Measurements from ENCODE around the gene KANSL1L. TPM values are rescaled to one million over a fixed set of nuclear protein-coding genes. Genes with fewer than 3 reads are reported as not detected.

KANSL1L gene
- total and polyA plus RNA-seq, 10 of the 15 experiments (the other 5 are each of a cell fraction or from before 2014, with no cell fraction given): 1.2 to 9.5 (median 3.7) TPM

- TF ChIP-seq ZNF687 (IDR thresholded peaks at IDR 0.05) (no peak), MTA3 (IDR thresholded peaks at IDR 0.05; ENCODE audit: borderline replicate concordance, low read length) (no peak), GATAD2B (conservative IDR thresholded peaks at IDR 0.05; ENCODE audit: low read depth) (no peak), TBL1XR1 (IDR thresholded peaks at IDR 0.05; ENCODE audit: low read depth, low read length) (no peak), ZBTB33 (IDR thresholded peaks at IDR 0.05) (no peak), EGR1 (IDR thresholded peaks at IDR 0.05; ENCODE audit: borderline replicate concordance in 1 of 2, low read depth in 2 of 2, low read length in 2 of 2) (no peak), CHD2 (IDR thresholded peaks at IDR 0.05; ENCODE audit: borderline replicate concordance, low read depth, low read length) (no peak), KAT2A (conservative IDR thresholded peaks at IDR 0.05; ENCODE audit: control insufficient read depth, low read depth, low read length) (no peak), JUNB (IDR thresholded peaks at IDR 0.05) (no peak), SRF (IDR thresholded peaks at IDR 0.05; ENCODE audit: low read depth in 2 of 2, low read length in 2 of 2) (no peak), SUPT20H (IDR thresholded peaks at IDR 0.05; ENCODE audit: borderline replicate concordance, control insufficient read depth, low read depth, low read length) (no peak), MYC (IDR thresholded peaks at IDR 0.05; ENCODE audit: insufficient read depth, insufficient read length, insufficient replicate concordance, low read length, severe bottlenecking) (no peak), CREM (IDR thresholded peaks at IDR 0.05; ENCODE audit: low read depth) (no peak)
These were observed 116.5 kb downstream of the KANSL1L start (continued) for GRCh38 chr2:210054696-210055095.
